Upper lobe of left lung (tissue), 6 donors: Measurements from ENCODE around the gene ABL1. TPM values are rescaled to one million over a fixed set of nuclear protein-coding genes. Genes with fewer than 3 reads are reported as not detected.

Experiments
- ATAC-seq, 2 donors: fragments of 200-7000 bp; cut with Tn5 transposase; one replicate each; pipeline ENCODE4 v1.9.1; 2022; ENCODE audit warnings: mild to moderate bottlenecking in 2 of 2, moderate library complexity in 2 of 2; ENCODE audit not compliant: low FRiP score in 2 of 2
- DNase-seq, 2 donors: peaks; one replicate each; pipeline ENCODE4 v3.0.0-alpha.2; 2019 to 2020
- H3K27ac ChIP-seq, 4 donors: fragments of 200-600 bp; sonication (generic); one replicate each; pipeline ENCODE4 v1.5.1; 2016 to 2019
- H3K27me3 ChIP-seq, 4 donors: fragments of 200-600 bp; sonication (generic); one replicate each; pipeline ENCODE4 v1.5.1; 2017 to 2019
- H3K36me3 ChIP-seq, 4 donors: fragments of 200-600 bp; sonication (generic); one replicate each; pipeline ENCODE4 v1.5.1; 2016 to 2019
- H3K4me1 ChIP-seq, 4 donors: fragments of 200-600 bp; sonication (generic); one replicate each; pipeline ENCODE4 v1.5.1; 2018 to 2019
- H3K4me3 ChIP-seq, 4 donors: fragments of 200-600 bp; sonication (generic); one replicate each; pipeline ENCODE4 v1.5.1; 2017 to 2019; ENCODE audit warnings: mild to moderate bottlenecking in 2 of 4, moderate library complexity in 1 of 4
- H3K9me3 ChIP-seq, 4 donors: fragments of 200-600 bp; sonication (generic); one replicate each; pipeline ENCODE4 v1.5.1; 2018 to 2019
- CTCF ChIP-seq, 6 experiments: fragments of 450-650 bp in 4 of 6; fragments of 200-600 bp in 2 of 6; sonication (generic) in 2 of 6; IDR thresholded peaks; one replicate each; pipeline ENCODE4 v1.5.1; 2016 to 2019; ENCODE audit warnings: antibody characterized with exemption in 6 of 6
- EP300 ChIP-seq, 4 donors: sonication (generic); formaldehyde crosslinking; IDR thresholded peaks; one replicate each; pipeline ENCODE4 v1.5.1; 2017; ENCODE audit warnings: antibody characterized with exemption in 4 of 4, control low read depth in 2 of 4
- POLR2A ChIP-seq, 4 donors: fragments of 450-650 bp; IDR thresholded peaks; one replicate each; pipeline ENCODE4 v1.5.1; 2016 to 2017; ENCODE audit warnings: antibody characterized with exemption in 4 of 4, mild to moderate bottlenecking in 2 of 4
- POLR2AphosphoS5 ChIP-seq, 2 donors: sonication (generic); formaldehyde crosslinking; IDR thresholded peaks; one replicate each; pipeline ENCODE4 v1.5.1; 2017; ENCODE audit warnings: antibody characterized with exemption in 2 of 2
- WGBS, 2 donors: methylation state at CpG; one replicate each; pipeline ENCODE4 v1.1.5; 2017 to 2018; 5-methylcytosine and 5-hydroxymethylcytosine counted together
- total RNA-seq, 6 donors: library from RNA; depleted of rRNA in 4 of 6; stranded (reverse); fragments of >200 nt in 4 of 6; gene quantifications; one replicate each; pipeline versions ENCODE4 v1.1.0 to v1.2.1, GENCODE V29; 2016 to 2021
- donor health status: DM: no; HTN: no; CAD: no; lungs with moderate emphysema.
- donor health status: DM: no; HTN: yes; CAD: no; lungs with severe emphysema.

ABL1 gene
- 10 to 100 TPM; 39.8 to 56.5 (median 47.0) TPM for total RNA-seq

GRCh38 chr9:130834371-130835336 lies at the start of gene ABL1:
Gene ABL1, plus strand, starts transcription at chr9:130835254. Its CDS starts 193 bp downstream, at chr9:130835447.
- Histone ChIP-seq H3K4me1 (peaks cover 7 to 51% (median 32%) of the 10 kb centered on the region in 4 donors), H3K9me3 (no peaks in the 10 kb centered on the region), H3K27me3 (no peaks in the 10 kb centered on the region), H3K36me3 (no peaks in the 10 kb centered on the region), H3K4me3 (peak within 1 kb of the TSS; percentile 48 to 70 (median 68)), H3K27ac (peak within 1 kb of the TSS; percentile 85 to 92 (median 88))
- peak; percentile 90 to 91 for ATAC-seq
- peak; percentile 79 to 95 for DNase-seq
- 2 to 6% methylated on average over 13 to 30 of the region's 78 CpGs for WGBS, 2 donors
- TF ChIP-seq EP300 (IDR thresholded peaks at IDR 0.05) (no peak), POLR2AphosphoS5 (IDR thresholded peaks at IDR 0.05) (peak; percentile 53 to 62), CTCF (IDR thresholded peaks at IDR 0.05) (no peak), POLR2A (IDR thresholded peaks at IDR 0.05) (peak in 1 of 4 donors; percentile 37)

- Histone ChIP-seq H3K9me3 (peaks cover 0 to 13% (median 7%) of the 10 kb centered on the region in 4 donors), H3K4me1 (peaks cover 0 to 17% (median 6%) of the 10 kb centered on the region in 4 donors), H3K36me3 (no peaks in the 10 kb centered on the region), H3K27me3 (no peaks in the 10 kb centered on the region), H3K27ac (no peak overlapping the region), H3K4me3 (no peak overlapping the region)
- DNase-seq (no peak), ATAC-seq (no peak)
- no peak for TF ChIP-seq POLR2A (IDR thresholded peaks at IDR 0.05)
- TF ChIP-seq CTCF (IDR thresholded peaks at IDR 0.05), result no peak
- TF ChIP-seq POLR2AphosphoS5 (IDR thresholded peaks at IDR 0.05), result no peak
- TF ChIP-seq EP300 (IDR thresholded peaks at IDR 0.05), result no peak
- WGBS, 2 donors, result 72 to 82% methylated on average over 6 of the region's 6 CpGs
These were observed 49.0 kb upstream of the ABL1 start for GRCh38 chr9:130785940-130786508.

- H3K36me3 ChIP-seq, result no peaks in the 10 kb centered on the region
- TF ChIP-seq POLR2A (IDR thresholded peaks at IDR 0.05) (no peak), POLR2AphosphoS5 (IDR thresholded peaks at IDR 0.05) (no peak), EP300 (IDR thresholded peaks at IDR 0.05) (no peak), CTCF (IDR thresholded peaks at IDR 0.05) (no peak)
- H3K9me3 ChIP-seq, result peaks cover 0 to 13% (median 7%) of the 10 kb centered on the region in 4 donors
- no peak overlapping the region for H3K4me3 ChIP-seq
- H3K27me3 ChIP-seq, result no peaks in the 10 kb centered on the region
- H3K4me1 ChIP-seq, result peaks cover 0 to 15% (median 4%) of the 10 kb centered on the region in 4 donors
- no peak overlapping the region for H3K27ac ChIP-seq
- WGBS, 2 donors, result 76 to 79% methylated on average over 4 of the region's 4 CpGs
- DNase-seq (no peak), ATAC-seq (no peak)
These were observed 48.5 kb upstream of the ABL1 start for GRCh38 chr9:130786526-130786925.

- H3K4me1 ChIP-seq, result peaks cover 2 to 9% (median 7%) of the 10 kb centered on the region in 4 donors
These were observed 45.0 kb upstream of the ABL1 start for GRCh38 chr9:130789747-130790672.

More at GRCh38 chr9:130789747-130790672, 45.0 kb upstream of the ABL1 start:
- H3K4me3 ChIP-seq, result no peak overlapping the region
- H3K27ac ChIP-seq, result no peak overlapping the region
- H3K9me3 ChIP-seq, result peaks cover 0 to 13% (median 7%) of the 10 kb centered on the region in 4 donors
- TF ChIP-seq CTCF (IDR thresholded peaks at IDR 0.05) (no peak), POLR2A (IDR thresholded peaks at IDR 0.05) (no peak), EP300 (IDR thresholded peaks at IDR 0.05) (no peak), POLR2AphosphoS5 (IDR thresholded peaks at IDR 0.05) (no peak)
- H3K27me3 ChIP-seq, result no peaks in the 10 kb centered on the region
- no peak for ATAC-seq
- 96 to 99% methylated on average over 7 of the region's 7 CpGs for WGBS, 2 donors
- no peak for DNase-seq
- H3K36me3 ChIP-seq, result no peaks in the 10 kb centered on the region
